ENCODE results near the gene TCF4.

GRCh38 chr18:55501982-55502710, 85.8 kb downstream of the TCF4 start:
- TF ChIP-seq CTCF (IDR thresholded peaks at IDR 0.05; ENCODE audit: low read depth, low read length, missing input control), result no peak
- TF ChIP-seq YY1 (IDR thresholded peaks at IDR 0.05), result no peak
- TF ChIP-seq FOXA1 (IDR thresholded peaks at IDR 0.05), result no peak
- TF ChIP-seq EGR1 (IDR thresholded peaks at IDR 0.05; ENCODE audit: low read depth in 2 of 2), result no peak
- no peak for TF ChIP-seq TAF1 (conservative IDR thresholded peaks at IDR 0.05)
- no peak for TF ChIP-seq REST (IDR thresholded peaks at IDR 0.05)
- TF ChIP-seq, protein P1, sequence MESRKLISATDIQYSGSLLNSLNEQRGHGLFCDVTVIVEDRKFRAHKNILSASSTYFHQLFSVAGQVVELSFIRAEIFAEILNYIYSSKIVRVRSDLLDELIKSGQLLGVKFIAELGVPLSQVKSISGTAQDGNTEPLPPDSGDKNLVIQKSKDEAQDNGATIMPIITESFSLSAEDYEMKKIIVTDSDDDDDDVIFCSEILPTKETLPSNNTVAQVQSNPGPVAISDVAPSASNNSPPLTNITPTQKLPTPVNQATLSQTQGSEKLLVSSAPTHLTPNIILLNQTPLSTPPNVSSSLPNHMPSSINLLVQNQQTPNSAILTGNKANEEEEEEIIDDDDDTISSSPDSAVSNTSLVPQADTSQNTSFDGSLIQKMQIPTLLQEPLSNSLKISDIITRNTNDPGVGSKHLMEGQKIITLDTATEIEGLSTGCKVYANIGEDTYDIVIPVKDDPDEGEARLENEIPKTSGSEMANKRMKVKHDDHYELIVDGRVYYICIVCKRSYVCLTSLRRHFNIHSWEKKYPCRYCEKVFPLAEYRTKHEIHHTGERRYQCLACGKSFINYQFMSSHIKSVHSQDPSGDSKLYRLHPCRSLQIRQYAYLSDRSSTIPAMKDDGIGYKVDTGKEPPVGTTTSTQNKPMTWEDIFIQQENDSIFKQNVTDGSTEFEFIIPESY (IDR thresholded peaks at IDR 0.05), result no peak
